Lower leg skin (tissue), 4 donors: ENCODE results near the gene MAPK8. TPM values are rescaled to one million over a fixed set of nuclear protein-coding genes. Genes with fewer than 3 reads are reported as not detected.
A peak's percentile ranks its signal among the peaks of the same experiment; 100 is the strongest.

Experiments
- DNase-seq, 2 donors: peaks; one replicate each; pipeline ENCODE4 v3.0.0-alpha.2; 2019; ENCODE audit warnings: low spot score in 2 of 2
- H3K4me3 ChIP-seq: fragments of 200-600 bp; sonication (generic); 2 replicates; pipeline ENCODE4 v1.5.1; 2017; ENCODE audit warnings: mild to moderate bottlenecking, low read depth; ENCODE audit not compliant: poor library complexity, severe bottlenecking
- POLR2A ChIP-seq, 2 donors: fragments of 450-650 bp; IDR thresholded peaks; one replicate each; pipeline ENCODE4 v1.6.1; 2016 to 2017; ENCODE audit warnings: antibody characterized with exemption in 2 of 2, mild to moderate bottlenecking in 1 of 2, moderate library complexity in 1 of 2
- WGBS, 2 donors: methylation state at CpG; one replicate each; pipeline ENCODE4 v1.1.5; 2018; 5-methylcytosine and 5-hydroxymethylcytosine counted together
- intact Hi-C: fragments of 100-400 bp; cut with DNase I; formaldehyde crosslinking; loops from one replicate; pipeline ENCODE4 v1.15.0; 2023; ENCODE audit warnings: low total_unique reads
- total RNA-seq, 4 donors: library from RNA; depleted of rRNA; stranded (reverse); fragments of >200 nt; gene quantifications; one replicate each; pipeline ENCODE4 v1.1.0, GENCODE V29; 2016
- TF ChIP-seq, protein P1 (sequence below), 3 donors: fragments of 450-650 bp; IDR thresholded peaks; one replicate each; pipeline ENCODE4 v1.5.1; 2016; ENCODE audit warnings: antibody characterized with exemption in 3 of 3, mild to moderate bottlenecking in 3 of 3, moderate library complexity in 2 of 3

MAPK8 gene
- total RNA-seq, 4 donors from 2014 or later, result 26.7 to 58.6 (median 44.0) TPM

DNA sequence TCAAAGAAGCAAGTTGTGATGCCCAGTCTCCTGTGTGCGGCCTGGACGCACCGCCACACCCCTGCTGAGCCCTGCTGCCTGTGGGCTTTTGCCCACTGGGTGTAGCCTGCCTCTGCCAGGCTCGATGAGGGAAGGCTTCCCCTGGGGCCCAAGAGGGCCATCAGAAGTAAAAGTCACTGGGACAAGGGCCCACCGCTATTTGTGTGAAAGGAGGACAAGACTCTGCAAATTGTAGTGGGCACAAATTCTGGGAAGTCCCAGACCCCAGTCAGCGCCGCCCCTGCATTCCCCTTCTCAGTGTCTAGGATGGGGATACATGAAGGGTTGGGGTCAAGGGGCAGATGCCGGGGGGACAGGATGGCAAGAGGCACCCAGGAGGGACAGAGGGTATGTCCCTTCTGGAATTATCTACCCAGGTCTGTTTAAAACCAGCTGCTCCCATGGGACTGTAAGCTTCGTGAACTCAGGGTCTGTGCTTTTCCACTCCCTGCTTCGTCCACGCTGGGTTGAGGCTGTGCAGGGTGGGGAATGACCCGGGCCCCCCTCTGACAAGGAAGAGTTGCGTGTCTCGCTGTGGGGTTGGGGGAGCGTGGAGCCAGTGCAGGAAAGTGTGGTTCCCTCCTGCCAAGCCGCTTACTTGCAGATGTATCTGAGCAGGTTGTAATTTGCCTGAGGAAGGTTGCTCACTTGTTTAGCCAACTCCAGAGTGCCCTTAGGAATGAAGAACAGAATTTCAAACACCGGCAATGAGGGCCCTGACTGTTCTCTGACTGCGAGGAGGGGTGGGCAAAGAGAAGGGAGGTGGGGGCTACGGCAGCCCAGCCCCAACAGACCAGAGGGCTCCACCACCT, 147.2 kb downstream of the MAPK8 start:
- no peak overlapping the region for H3K4me3 ChIP-seq
- WGBS, 2 donors, result 89 to 91% methylated on average over 19 of the region's 19 CpGs
- intact Hi-C loops, result no loop called here
- TF ChIP-seq POLR2A (IDR thresholded peaks at IDR 0.05), result no peak
- TF ChIP-seq, protein P1, sequence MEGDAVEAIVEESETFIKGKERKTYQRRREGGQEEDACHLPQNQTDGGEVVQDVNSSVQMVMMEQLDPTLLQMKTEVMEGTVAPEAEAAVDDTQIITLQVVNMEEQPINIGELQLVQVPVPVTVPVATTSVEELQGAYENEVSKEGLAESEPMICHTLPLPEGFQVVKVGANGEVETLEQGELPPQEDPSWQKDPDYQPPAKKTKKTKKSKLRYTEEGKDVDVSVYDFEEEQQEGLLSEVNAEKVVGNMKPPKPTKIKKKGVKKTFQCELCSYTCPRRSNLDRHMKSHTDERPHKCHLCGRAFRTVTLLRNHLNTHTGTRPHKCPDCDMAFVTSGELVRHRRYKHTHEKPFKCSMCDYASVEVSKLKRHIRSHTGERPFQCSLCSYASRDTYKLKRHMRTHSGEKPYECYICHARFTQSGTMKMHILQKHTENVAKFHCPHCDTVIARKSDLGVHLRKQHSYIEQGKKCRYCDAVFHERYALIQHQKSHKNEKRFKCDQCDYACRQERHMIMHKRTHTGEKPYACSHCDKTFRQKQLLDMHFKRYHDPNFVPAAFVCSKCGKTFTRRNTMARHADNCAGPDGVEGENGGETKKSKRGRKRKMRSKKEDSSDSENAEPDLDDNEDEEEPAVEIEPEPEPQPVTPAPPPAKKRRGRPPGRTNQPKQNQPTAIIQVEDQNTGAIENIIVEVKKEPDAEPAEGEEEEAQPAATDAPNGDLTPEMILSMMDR (IDR thresholded peaks at IDR 0.05), result no peak
- peak in 1 of 2 donors; percentile 64 for DNase-seq

DNA sequence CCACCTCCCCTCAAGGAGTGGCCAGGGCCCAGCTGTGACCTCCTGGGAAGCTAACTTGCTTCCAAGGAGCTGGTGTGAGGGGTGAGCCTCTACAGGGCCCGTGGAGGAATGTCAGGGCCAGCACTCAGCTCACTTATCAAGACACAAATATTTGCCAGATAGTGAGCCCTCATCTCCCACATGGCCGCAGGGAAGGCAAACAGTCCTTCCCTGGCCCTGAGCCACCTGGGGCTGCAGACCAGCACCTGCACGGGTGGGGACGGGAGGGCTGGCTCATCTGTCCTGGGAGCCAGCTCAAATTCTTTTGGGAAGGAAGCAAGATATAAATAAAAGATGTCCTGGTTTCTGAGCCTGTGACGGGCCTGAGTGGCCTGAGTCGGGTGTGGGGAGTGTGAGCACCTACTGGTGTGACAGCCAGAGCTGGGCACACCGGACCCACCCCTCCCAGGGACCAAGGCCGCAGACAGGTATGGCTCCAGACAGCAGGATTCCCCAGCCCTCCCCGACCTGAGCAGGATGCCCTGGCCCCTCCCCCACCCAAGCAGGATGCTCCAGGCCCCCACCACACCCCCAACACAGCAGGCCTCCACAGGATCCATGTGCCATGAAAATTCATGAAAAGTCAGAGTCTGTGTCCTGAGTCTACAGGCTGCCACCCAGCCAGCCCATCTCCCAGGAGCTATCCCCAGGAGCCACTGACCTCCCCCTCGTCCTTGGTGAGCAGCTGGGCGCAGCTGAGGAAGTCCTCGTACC, 148.0 kb downstream of the MAPK8 start:
- 79 to 86% methylated on average over 9 to 11 of the region's 12 CpGs for WGBS, 2 donors
- no peak overlapping the region for H3K4me3 ChIP-seq
- DNase-seq, result peak in 1 of 2 donors; percentile 74
- TF ChIP-seq, protein P1 (IDR thresholded peaks at IDR 0.05), result no peak
- no peak for TF ChIP-seq POLR2A (IDR thresholded peaks at IDR 0.05)
- intact Hi-C loops, result no loop called here

DNA sequence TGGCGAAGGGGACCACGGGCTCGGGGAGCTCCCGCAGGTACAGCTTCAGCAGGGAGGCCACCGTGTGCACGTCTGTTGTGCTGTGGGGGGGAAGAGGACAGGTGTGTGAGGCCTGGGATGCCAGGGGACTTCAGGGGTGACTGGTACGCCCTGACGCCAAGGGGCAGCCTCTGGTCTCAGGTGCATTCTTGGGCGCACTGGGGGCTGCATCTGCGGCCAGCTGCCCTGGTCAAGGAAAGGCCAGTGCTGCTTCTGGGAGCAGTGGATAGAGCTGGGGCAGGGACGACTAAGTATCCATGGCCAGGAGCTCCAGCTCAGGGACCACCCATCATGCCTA, 148.5 kb downstream of the MAPK8 start:
- TF ChIP-seq, protein P1 (IDR thresholded peaks at IDR 0.05), result no peak
- no peak for TF ChIP-seq POLR2A (IDR thresholded peaks at IDR 0.05)
- WGBS, 2 donors, result 93 to 95% methylated on average over 10 to 11 of the region's 11 CpGs
- H3K4me3 ChIP-seq, result no peak overlapping the region
- intact Hi-C loops, result no loop called here
- no peak for DNase-seq

DNA sequence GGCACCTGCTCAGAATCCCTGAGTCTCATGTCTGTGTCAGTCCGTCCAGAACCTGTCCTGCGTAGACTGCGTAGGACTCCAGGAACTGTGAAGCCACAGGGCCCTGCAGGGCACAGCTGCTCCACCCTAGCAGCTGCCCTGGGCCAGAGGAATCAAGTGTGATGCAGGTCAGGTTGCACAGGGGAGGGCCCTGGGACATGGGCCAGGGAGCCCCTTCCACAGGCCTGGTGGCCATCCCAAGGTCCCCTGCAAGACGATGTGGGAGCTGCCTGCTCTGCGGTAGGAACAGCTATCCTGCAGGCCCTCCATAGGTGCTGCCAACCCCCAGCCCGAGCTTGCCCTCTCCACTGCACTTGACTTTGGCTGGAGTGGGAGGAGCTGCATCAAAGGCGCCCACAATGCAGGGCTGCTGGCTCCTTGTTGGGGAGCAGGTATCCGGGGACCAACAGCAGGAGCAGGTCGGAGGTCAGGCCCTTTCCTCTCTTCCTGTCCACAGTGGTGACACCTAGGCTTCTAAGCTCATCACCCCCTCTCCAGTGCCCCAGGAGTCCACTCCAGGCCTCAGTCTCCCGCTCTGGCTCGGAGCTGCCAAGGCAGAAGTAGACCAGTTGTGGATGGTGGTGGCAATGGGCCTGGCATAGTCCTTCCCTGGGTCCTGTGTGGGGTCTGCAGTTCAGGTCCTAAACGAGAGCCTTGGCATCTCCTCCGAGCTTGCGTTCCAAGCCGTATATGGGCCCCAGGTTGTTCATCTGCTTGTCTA, 149.1 kb downstream of the MAPK8 start:
- 89 to 95% methylated on average over 9 of the region's 15 CpGs for WGBS, 2 donors
- TF ChIP-seq, protein P1 (IDR thresholded peaks at IDR 0.05), result no peak
- TF ChIP-seq POLR2A (IDR thresholded peaks at IDR 0.05), result no peak
- DNase-seq, result peak in 1 of 2 donors; percentile 84
- intact Hi-C loops, result no loop called here
- no peak overlapping the region for H3K4me3 ChIP-seq

DNA sequence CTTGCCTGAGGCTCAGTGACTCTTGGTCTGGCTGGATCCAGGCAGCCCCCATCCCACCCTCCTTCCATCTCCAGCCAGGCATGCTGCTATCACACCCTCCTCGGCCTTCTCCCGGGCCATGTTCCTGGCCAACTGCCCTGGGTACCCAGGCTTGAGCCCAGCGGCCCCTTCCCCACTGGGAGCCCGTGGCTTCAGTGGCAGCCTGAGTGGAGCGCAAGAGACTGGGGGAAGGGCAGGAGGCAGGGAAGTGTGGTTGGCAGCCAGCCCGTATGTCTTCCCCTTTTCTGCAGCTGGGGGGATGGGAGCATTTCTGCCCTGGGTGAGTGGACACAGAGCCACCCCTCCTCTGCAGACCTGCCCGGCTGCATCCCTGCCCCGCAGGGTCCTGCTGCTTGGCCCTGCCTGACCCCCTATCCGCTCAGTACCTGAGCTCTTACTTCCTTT, 149.9 kb downstream of the MAPK8 start:
- WGBS, 2 donors, result 45 to 58% methylated on average over 9 of the region's 9 CpGs
- peak in 1 of 2 donors; percentile 88 for DNase-seq
- H3K4me3 ChIP-seq, result no peak overlapping the region
- TF ChIP-seq, protein P1 (IDR thresholded peaks at IDR 0.05), result no peak
- TF ChIP-seq POLR2A (IDR thresholded peaks at IDR 0.05), result no peak
- intact Hi-C loops, result no loop called here
